DND-41 (cell line): ENCODE data around the gene ARSB.
A peak's percentile ranks its signal among the peaks of the same experiment; 100 is the strongest.

Experiments used
- CTCF ChIP-seq: IDR thresholded peaks from 2 replicates; pipeline ENCODE4 v1.5.1; 2012; ENCODE audit warnings: borderline replicate concordance, low read length, moderate library complexity, mild to moderate bottlenecking; ENCODE audit not compliant: poor library complexity, severe bottlenecking; ENCODE audit errors: extremely low read depth
- EZH2 ChIP-seq: IDR thresholded peaks from 3 replicates; pipeline ENCODE4 v1.6.1; 2012; ENCODE audit warnings: borderline replicate concordance, low read depth, mild to moderate bottlenecking, moderate library complexity, low read length, inconsistent platforms; ENCODE audit not compliant: severe bottlenecking

GRCh38 chr5:79025054-79025472 lies 40.0 kb upstream of the ARSB start:
- TF ChIP-seq EZH2 (no peak), CTCF (peak; percentile 88)
